CD4-positive, alpha-beta T cell treated with Interleukin-4 for 4 hours (primary cell): ENCODE data around the gene RFX2.
"Not testable (repeated sequence)": the region's sequence is repeated elsewhere in the genome, so short reads cannot be mapped to it uniquely, and the experiment has no call there.

Source experiments
- DNase-seq: peaks from one replicate; pipeline ENCODE4 v3.0.0-alpha.2; 2020

The RFX2 gene

GRCh38 chr19:6007866-6008265, 102.4 kb downstream of the RFX2 start:
- DNase-seq = no peak

DNA sequence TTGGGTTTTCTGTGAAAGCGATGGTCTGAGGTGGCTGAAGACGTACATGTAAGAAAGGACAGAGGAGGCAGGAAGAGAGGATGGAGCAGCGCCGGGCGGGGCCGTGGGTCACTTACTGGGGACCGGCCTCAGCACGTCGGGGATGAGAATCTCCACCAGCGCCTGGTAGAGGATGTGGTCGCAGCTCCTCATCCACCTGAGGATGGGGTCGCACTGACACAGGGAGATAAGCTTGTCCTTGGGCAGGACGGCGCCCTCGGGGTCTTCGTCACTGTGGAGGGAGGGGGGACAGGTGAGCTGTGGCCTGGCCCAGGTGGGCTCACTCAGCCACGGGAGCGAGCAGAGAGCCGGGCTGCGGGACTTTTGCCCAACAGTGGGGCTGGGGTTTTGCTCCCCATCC, 103.4 kb downstream of the RFX2 start:
- no peak for DNase-seq

- DNase-seq = not testable (repeated sequence)
Measured at GRCh38 chr19:6006070-6006446, 104.2 kb downstream of the RFX2 start.

DNA sequence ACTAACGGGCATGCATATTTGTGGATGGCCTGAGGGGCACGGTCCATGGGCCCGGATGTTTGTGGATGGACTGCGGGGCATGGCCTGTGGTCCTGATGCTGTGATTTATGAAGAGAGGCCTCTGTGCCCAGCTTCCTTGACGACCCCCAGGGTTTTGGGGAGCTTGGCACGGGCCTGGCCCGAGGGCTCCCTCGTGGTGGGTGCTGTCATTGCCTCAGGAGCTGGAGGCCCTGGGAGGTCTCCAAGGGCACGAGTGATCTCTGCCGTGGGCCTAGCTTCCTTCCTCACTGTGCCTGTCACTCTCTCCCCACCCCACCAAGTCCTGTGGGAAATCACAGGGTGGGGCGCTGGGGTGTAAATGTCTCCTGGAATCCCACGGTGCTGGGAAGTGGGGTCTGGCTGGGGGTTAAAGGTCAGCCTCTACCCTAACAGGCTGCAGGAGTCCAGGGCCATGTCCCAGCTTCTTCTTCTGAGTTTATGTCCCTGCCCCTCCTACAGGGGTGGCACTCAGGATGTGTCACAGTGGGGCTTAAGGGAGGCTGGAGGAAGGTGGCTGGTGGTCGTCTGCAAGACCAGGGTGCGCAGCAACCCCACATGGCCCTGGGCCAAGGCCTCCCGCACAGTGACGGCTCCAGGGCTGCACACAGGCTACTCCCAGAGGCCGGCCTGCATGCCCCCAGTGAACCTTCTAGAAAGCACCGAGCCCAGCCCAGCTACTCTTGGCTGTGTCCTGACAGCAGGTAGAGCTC, 104.8 kb downstream of the RFX2 start:
- no peak for DNase-seq

GRCh38 chr19:6003976-6004375, 106.3 kb downstream of the RFX2 start:
- no peak for DNase-seq

DNA sequence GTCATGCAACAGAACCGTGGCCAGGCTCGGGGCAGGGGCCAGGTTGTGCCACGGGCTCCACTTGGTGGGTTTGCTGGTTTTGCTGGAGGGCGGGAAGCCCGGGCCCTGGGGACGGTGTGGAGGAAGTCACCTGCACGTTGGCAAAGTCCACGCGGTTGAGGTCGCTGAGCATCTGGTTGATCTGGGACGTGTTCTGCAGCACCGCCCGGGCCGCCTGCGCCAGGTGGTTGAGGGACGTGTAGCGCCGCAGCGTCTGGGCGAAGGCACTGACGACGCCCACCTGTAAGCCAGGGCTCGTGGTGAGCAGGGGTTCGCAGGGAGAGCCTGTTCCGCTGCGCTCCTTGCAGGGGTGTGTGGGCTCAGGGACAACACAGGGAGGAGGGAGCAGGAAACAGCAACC, 107.7 kb downstream of the RFX2 start:
- no peak for DNase-seq

GRCh38 chr19:6000228-6000847, 110.0 kb downstream of the RFX2 start:
- DNase-seq = no peak

DNA sequence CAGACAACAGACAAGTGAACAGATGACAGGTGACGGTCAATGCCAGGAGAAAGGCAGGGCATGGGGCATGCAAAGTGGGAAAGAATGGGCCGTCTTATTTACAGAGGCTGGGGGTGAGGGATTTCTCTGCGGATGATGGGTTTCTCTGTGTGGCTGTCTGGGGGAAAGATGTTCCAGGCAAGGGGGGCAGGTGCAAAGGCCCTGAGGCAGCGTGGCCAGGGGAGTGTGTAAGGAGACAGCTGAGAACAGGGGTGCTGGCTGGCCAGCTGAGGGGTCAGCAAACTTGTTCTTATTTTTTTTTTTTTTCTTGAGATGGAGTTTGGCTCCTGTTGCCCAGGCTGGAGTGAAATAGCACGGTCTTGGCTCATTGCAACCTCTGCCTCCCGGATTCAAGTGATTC, 110.6 kb downstream of the RFX2 start:
- DNase-seq = no peak

DNA sequence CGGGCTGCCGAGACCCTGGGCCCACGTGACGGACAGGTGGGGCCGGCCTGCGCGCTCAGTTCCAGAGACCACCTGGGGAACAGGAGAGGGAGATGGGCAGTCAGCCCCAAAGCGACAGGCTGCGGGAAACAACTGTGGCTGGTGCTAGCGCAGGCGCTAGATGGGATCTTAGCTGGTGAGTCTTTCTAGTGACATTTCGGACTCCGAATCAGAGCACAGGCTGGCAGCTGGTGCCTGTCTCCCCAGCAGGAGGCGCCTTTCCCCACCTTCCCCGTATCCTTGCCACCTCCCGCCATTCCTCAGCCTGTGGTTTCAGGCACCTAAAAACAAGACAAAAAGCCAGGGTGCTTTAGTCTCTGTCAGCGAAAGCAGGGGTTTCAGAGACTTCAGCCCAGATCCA, 112.9 kb downstream of the RFX2 start:
- no peak for DNase-seq

- no peak for DNase-seq
Measured at GRCh38 chr19:5996623-5997320, 113.5 kb downstream of the RFX2 start.

- no peak for DNase-seq
Measured at GRCh38 chr19:5996102-5996501, 114.2 kb downstream of the RFX2 start.

GRCh38 chr19:5995606-5996005, 114.7 kb downstream of the RFX2 start:
- no peak for DNase-seq

GRCh38 chr19:5994405-5995165, 115.7 kb downstream of the RFX2 start:
- DNase-seq = no peak

DNA sequence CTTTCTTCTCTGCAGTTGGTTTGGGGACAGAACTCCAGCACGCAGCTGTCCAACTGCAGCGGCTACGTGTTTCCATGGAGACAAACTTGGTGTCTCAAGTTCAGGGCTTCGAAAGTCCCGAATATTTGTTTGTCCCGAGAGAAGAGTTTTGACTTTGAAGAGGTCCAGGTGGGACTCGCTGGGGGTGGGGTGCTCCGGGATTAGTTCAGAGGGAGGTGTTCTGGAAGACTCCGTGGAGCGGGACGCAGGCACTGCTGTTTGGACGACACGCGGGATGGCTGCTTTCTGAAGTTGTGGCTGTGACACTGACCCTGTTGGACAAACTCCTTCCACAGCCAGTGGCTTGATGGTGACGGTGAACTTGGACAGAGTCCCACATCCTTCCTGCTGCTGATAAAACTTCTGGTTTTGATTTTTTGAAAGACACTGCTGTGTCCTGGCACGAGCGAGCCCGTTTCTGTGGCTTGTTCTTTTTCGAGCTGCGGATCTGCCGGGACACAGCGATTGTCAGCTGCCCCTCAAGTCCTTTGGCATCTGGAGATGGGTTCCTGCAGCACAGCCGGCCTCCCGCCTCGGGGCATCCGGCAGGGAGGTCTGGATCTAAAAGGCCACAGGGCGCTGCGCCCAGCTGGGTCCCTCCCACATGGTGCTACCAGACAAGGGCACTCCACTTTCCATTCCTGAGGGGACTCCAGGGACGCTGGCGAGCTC, 116.5 kb downstream of the RFX2 start:
- no peak for DNase-seq

GRCh38 chr19:5993201-5993600, 117.1 kb downstream of the RFX2 start:
- DNase-seq = no peak

DNA sequence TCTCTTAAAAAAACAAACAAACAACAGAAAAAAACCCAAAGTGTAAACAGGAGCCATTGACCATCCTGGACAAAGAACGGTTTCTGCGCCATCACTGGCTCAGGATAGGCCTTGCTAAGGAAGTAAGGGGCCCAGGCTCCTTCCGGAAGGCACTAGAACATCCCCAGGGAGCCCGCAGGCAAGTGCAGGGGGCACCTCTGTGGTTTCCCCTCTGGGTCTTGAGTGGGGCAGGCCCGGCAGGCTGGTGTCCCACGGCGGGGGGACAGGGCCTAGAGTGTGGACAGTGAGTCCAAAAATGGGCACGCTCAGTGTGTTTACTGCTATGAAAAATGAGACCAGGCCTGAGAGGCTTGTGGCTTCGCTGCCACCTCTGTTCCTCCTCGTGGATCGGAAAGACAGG, 117.5 kb downstream of the RFX2 start:
- no peak for DNase-seq

- DNase-seq = no peak
Measured at GRCh38 chr19:5991244-5991838, 119.0 kb downstream of the RFX2 start.

- no peak for DNase-seq
Measured at GRCh38 chr19:5990289-5990797, 120.0 kb downstream of the RFX2 start.

GRCh38 chr19:5989388-5990074, 120.8 kb downstream of the RFX2 start:
- no peak for DNase-seq

DNA sequence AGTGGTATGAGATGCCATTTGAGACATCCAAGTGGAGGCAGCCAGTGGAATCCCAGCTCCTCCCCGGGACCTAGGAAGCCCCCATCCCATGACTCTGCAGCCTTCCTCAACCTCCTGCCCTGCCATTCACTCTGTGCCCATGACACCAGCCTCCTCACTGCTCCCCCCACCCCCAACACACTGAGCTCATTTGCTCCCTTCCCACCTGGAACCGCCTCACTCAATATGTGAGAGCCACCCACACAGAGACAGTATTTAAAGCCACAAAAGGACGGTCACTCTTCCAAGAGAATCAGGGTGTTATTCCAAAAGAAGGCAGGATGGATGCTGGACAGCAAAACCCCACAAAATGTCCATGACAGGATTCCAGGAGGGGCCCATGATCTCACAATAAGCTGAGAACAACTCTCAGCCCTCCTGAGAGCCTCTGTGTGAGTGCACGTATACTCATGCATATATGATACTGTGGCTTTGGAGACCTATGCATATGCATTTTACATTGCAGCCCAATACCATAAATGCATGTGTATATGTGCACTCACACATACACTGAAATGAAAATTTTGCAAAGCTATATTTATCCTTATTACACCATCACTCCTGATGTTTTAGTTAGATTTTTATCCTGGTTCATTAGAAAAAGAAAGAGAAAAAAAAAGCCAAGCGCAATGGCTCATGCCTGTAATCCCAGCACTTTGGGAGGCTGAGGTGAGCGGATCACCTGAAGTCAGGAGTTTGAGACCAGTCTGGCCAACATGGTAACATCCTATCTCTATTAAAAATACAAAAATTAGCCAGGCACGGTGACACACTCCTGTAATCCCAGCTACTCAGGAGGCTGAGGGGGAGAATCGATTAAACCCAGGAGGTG, 121.5 kb downstream of the RFX2 start:
- no peak for DNase-seq
